ENCODE results near the gene AP4B1. TPM values are rescaled to one million over a fixed set of nuclear protein-coding genes. Genes with fewer than 3 reads are reported as not detected.
A peak's percentile ranks its signal among the peaks of the same experiment; 100 is the strongest.

The AP4B1 gene
- total RNA-seq, 1 donor from 2014 or later: 26.7 TPM

GRCh38 chr1:113929750-113930498, 25.3 kb upstream of the AP4B1 start:
- peak; percentile 56 for DNase-seq

- peak; percentile 93 for DNase-seq
Measured at GRCh38 chr1:113928941-113929749, 24.5 kb upstream of the AP4B1 start, which contains the start of gene HIPK1. TSS of gene HIPK1 (plus strand) at chr1:113929324.

GRCh38 chr1:113928187-113928930, 23.8 kb upstream of the AP4B1 start:
- peak; percentile 21 for DNase-seq

- DNase-seq: no peak
Measured at GRCh38 chr1:113924473-113924872, 19.9 kb upstream of the AP4B1 start.

- no peak for DNase-seq
Measured at GRCh38 chr1:113922957-113923356, 18.4 kb upstream of the AP4B1 start.

GRCh38 chr1:113918243-113918642, 13.6 kb upstream of the AP4B1 start:
- DNase-seq: no peak

GRCh38 chr1:113917400-113918082, 12.9 kb upstream of the AP4B1 start:
- DNase-seq: no peak

GRCh38 chr1:113916974-113917373, 12.4 kb upstream of the AP4B1 start:
- DNase-seq: no peak

- no peak for DNase-seq
Measured at GRCh38 chr1:113913887-113914664, 9.5 kb upstream of the AP4B1 start.

GRCh38 chr1:113913312-113913668, 8.7 kb upstream of the AP4B1 start:
- no peak for DNase-seq

- peak; percentile 68 for DNase-seq
Measured at GRCh38 chr1:113912594-113913311, 8.2 kb upstream of the AP4B1 start.

GRCh38 chr1:113905435-113905861, 849 bp upstream of the AP4B1 start:
- DNase-seq: peak; percentile 27

GRCh38 chr1:113904293-113904673, 316 bp downstream of the AP4B1 start:
- DNase-seq: no peak

- no peak for DNase-seq
Measured at GRCh38 chr1:113903501-113904292, 902 bp downstream of the AP4B1 start.

GRCh38 chr1:113901191-113901590, 3.4 kb downstream of the AP4B1 start:
- no peak for DNase-seq

- no peak for DNase-seq
Measured at GRCh38 chr1:113899111-113899510, 5.5 kb downstream of the AP4B1 start.

- no peak for DNase-seq
Measured at GRCh38 chr1:113898241-113898814, 6.3 kb downstream of the AP4B1 start.

GRCh38 chr1:113895961-113896360, 8.6 kb downstream of the AP4B1 start:
- DNase-seq: peak; percentile 13

GRCh38 chr1:113895098-113895497, 9.5 kb downstream of the AP4B1 start:
- DNase-seq: no peak

GRCh38 chr1:113893267-113893666, 11.3 kb downstream of the AP4B1 start:
- no peak for DNase-seq
